Coronary artery (tissue), 2 donors: ENCODE results near the gene POLR1B.
"Not testable (repeated sequence)": the region's sequence is repeated elsewhere in the genome, so short reads cannot be mapped to it uniquely, and the experiment has no call there.

ENCODE experiments used
- DNase-seq: peaks from one replicate; pipeline ENCODE4 v3.0.0-alpha.2; 2017; ENCODE audit warnings: low spot score
- H3K27ac ChIP-seq, 2 donors: fragments of 200-600 bp; sonication (generic); one replicate each; pipeline ENCODE4 v1.5.1; 2016 to 2019
- H3K4me3 ChIP-seq: fragments of 200-600 bp; sonication (generic); 2 replicates; pipeline ENCODE4 v1.5.1; 2016; ENCODE audit warnings: mild to moderate bottlenecking, moderate library complexity
- CTCF ChIP-seq: fragments of 200-600 bp; sonication (generic); IDR thresholded peaks from one replicate; pipeline ENCODE4 v1.5.1; 2019; ENCODE audit warnings: antibody characterized with exemption

POLR1B gene

DNA sequence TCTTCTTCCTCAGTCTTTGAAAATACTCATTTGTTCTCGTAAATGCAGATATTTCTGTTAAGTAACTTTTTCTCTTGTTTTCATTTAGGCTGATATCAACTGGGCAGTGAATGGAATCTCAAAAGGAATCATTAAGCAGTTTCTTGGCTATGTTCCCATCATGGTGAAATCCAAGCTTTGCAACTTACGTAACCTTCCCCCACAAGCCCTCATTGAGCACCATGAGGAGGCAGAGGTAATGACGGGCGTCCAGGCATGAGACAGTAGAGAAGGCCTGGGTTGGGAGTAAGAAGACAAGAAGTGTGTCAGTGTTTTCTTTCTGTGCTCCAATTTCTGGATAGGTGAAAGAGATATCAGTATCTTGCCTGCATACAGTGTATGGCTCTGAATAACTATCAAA is 5.1 kb downstream of the POLR1B start:
- no peak overlapping the region for H3K27ac ChIP-seq
- DNase-seq: no peak
- no peak for TF ChIP-seq CTCF

DNA sequence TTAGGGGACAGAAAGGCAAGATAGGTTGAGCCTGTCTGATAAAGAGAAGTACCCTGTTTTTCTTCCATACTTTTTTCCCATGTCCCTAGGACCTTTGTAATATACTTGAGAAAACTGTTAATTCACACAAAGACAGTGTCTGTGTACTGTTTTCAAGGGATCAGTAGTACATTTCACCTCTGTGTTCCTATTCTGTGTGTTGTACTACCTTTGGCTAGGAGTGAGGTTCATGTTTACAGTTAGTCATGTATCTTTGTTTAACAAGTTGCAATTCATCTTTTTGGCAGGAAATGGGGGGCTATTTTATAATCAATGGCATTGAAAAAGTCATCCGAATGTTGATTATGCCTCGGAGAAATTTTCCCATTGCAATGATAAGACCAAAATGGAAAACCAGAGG is 6.7 kb downstream of the POLR1B start:
- TF ChIP-seq CTCF: no peak
- Histone ChIP-seq H3K27ac (no peak overlapping the region), H3K4me3 (no peak overlapping the region)
- DNase-seq: no peak

More for the DNA sequence above, 5.1 kb downstream of the POLR1B start:
- no peak overlapping the region for H3K4me3 ChIP-seq

DNA sequence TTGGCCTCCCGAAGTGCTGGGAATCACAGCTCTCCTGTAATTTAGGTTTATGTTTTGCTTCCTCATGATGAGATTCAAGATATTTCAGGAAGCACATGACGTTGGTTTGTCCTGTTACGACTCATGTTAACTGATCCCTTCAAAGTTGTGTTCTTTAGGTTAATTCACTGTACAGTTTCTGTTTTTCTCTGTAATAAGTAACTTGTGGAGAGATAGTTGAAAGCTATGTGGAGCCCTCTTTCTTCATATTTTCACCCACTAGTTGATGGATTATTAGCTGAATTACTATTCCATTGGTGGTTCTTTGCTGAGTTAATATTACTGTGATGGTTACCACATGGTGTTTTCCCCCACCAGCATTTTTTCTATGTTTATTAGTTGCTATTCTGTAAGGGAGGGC is 23.8 kb downstream of the POLR1B start:
- Histone ChIP-seq H3K27ac (no peak overlapping the region), H3K4me3 (no peak overlapping the region)
- TF ChIP-seq CTCF: no peak
- DNase-seq: no peak

DNA sequence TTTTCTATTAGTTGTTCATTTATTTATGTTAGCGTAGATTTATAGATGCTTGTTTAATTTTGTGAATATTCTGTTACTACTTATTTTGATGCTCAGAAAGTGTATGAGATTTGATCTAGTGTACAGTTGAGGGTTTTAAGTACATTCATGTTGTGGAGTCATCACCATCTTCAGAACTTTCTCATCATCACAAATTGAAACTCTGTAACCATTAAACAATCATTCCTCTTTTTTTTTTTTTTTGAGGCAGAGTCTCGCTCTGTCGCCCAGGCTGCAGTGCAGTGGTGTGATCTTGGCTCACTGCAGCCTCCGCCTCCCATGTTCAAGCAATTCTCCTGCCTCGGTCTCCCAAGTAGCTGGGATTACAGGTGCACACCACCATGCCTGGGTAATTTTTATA is 24.2 kb downstream of the POLR1B start:
- not testable (repeated sequence) for H3K4me3 ChIP-seq, H3K27ac ChIP-seq, DNase-seq

- no peak for TF ChIP-seq CTCF
- DNase-seq: no peak
- Histone ChIP-seq H3K4me3 (no peak overlapping the region), H3K27ac (no peak overlapping the region)
Measured at GRCh38 chr2:112572005-112572404, 29.7 kb downstream of the POLR1B start.

- no peak for TF ChIP-seq CTCF
- no peak overlapping the region for H3K4me3 ChIP-seq
- no peak overlapping the region for H3K27ac ChIP-seq
- no peak for DNase-seq
Measured at GRCh38 chr2:112577756-112578155, 35.5 kb downstream of the POLR1B start.

DNA sequence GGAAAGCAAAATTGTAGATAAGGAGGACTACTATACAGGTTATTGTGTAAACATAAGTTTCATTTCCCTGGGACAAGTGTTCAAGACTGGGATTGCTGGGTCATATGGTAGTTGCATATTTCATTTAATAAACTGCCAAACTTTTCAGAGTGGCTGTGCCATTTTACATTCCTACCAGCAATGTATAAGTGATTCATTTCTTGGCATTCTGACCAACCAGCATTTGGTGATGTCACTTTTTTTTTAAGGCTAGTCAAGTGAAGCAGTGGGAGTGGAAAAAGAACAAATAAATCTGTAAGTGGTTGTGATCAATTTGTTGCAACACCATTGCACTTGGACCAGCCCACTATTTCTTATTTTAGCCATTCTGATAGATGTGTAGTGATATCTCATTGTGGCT is 37.0 kb downstream of the POLR1B start:
- Histone ChIP-seq H3K4me3 (no peak overlapping the region), H3K27ac (no peak overlapping the region)
- no peak for TF ChIP-seq CTCF
- no peak for DNase-seq

- DNase-seq: no peak
- no peak overlapping the region for H3K27ac ChIP-seq
- H3K4me3 ChIP-seq: no peak overlapping the region
- no peak for TF ChIP-seq CTCF
Measured at GRCh38 chr2:112580084-112580483, 37.8 kb downstream of the POLR1B start.
